GM12801 (cell line): ENCODE measurements around the gene S100A13.

Experiments used
- TF ChIP-seq, protein P1 (sequence below): IDR thresholded peaks from one replicate; pipeline ENCODE4 v1.5.1; 2011; ENCODE audit warnings: control low read depth; ENCODE audit not compliant: insufficient read length; ENCODE audit errors: extremely low read depth

The S100A13 gene

DNA sequence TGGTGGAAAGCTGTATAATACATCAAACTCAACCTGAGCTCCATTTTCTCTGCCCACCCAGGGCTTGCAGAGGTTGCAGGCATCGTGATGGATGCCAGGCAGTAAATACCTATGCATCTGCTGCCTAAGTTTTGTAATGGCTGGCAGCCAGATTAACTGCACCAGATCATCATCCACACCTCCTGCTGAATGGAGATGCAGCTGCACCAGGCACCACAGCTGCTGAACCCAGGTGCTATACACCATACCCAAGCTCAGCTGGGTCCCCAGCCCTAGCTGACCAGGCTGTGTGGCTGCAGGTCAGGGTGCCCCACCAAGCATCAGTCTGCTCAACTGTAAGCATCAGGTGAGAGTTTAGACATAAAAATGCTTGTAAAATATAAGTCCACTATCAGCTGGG is 24.5 kb upstream of the S100A13 start:
- TF ChIP-seq, protein P1, sequence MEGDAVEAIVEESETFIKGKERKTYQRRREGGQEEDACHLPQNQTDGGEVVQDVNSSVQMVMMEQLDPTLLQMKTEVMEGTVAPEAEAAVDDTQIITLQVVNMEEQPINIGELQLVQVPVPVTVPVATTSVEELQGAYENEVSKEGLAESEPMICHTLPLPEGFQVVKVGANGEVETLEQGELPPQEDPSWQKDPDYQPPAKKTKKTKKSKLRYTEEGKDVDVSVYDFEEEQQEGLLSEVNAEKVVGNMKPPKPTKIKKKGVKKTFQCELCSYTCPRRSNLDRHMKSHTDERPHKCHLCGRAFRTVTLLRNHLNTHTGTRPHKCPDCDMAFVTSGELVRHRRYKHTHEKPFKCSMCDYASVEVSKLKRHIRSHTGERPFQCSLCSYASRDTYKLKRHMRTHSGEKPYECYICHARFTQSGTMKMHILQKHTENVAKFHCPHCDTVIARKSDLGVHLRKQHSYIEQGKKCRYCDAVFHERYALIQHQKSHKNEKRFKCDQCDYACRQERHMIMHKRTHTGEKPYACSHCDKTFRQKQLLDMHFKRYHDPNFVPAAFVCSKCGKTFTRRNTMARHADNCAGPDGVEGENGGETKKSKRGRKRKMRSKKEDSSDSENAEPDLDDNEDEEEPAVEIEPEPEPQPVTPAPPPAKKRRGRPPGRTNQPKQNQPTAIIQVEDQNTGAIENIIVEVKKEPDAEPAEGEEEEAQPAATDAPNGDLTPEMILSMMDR, result no peak

DNA sequence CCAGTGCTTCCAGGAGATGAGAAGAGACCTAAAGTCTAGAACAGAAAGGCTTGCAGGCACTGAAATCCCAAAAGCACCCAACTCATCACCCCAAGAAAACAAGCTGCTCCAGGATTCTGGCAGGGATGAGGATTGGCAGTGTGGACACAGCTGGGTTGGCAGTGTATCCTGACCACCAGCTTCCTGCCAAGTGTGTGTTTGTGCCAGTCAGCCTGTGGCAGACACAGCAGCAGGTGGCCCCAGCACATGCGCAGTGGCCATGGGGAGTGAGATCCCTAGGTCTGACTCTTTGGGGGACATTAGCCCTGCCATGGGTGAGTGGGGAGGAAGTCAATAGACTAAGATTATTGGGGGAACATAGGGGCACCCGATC is 22.5 kb upstream of the S100A13 start:
- TF ChIP-seq, protein P1, result no peak

DNA sequence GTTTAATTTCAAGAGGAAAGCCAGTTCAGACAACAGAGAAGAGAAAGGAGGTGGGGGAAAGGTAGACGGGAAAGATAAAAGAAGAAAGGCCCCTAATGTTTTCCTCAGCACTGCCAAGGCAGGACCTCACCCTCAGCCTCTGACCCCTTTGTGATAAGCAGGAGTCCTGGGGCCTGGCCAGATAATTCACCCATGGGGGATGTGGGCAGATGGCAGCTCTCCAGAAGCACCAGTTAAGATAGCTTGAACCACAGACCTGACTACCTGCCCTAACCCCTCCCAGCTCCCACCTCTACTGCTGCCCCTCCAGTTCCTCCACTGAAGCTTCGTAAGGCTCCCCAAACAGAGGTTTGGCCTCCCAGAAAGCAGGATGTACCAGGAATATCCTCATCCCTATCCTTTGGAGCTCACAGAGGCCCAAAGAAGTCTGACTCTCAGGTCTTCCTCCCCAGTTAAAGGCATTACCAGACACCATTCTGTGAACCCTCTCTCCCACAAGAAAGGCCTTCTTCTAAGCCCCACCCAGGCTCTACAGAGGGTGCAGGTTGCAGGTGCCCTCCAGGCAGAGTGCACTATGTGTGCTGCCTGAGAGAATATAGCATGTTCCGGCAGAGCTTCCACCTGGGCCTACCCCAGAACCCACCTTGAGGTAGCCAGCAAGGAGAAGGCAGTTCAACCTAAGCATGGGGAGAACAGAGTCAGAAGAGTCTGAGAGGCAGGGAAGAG is 22.0 kb upstream of the S100A13 start:
- TF ChIP-seq, protein P1, result no peak

DNA sequence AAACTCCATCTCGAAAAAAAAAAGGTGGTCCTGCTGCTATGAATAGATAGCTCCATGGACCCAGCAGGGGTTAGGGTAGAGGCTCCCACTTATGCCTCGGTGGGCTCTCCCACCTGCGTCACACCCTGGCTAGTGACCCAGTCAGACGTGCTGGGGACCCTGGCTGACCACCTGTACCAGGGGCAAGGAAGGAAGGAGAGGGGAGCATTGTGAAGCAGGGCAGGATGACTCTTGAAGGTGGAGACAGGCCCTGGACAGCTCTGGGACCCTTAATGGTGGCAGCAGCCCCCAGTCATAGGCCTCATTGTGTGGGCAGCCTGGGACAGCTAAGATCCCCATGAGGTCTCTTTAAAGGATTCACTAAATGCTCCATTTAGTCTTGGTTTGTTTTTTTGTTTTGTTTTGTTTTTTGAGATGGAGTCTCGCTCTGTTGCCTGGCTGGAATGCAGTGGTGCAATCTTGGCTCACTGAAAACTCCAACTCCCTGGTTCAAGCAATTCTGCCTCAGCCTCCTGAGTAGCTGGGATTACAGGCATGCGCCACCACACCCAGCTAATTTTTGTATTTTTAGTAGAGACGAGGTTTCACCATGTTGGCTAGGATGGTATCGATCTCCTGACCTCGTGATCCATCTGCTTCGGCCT is 20.8 kb upstream of the S100A13 start:
- TF ChIP-seq, protein P1, result no peak

DNA sequence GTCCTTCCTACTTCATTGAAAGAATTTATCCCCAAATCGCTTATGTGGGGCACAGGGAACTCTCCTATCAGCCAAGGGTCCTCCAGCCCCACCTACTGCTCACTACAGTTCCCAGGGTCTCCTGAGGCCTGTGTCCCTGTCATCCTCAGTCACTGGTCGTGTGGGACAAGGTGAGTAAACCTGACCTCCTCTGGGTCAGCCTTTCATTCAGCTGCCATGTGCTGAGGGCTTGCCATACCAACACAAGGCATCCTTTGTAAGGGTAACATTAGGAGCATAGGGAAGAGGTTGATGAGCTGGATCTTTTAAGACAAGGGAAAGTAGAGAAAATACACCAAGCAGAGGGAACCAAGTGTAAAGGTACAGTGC is 20.0 kb upstream of the S100A13 start:
- TF ChIP-seq, protein P1, result no peak

DNA sequence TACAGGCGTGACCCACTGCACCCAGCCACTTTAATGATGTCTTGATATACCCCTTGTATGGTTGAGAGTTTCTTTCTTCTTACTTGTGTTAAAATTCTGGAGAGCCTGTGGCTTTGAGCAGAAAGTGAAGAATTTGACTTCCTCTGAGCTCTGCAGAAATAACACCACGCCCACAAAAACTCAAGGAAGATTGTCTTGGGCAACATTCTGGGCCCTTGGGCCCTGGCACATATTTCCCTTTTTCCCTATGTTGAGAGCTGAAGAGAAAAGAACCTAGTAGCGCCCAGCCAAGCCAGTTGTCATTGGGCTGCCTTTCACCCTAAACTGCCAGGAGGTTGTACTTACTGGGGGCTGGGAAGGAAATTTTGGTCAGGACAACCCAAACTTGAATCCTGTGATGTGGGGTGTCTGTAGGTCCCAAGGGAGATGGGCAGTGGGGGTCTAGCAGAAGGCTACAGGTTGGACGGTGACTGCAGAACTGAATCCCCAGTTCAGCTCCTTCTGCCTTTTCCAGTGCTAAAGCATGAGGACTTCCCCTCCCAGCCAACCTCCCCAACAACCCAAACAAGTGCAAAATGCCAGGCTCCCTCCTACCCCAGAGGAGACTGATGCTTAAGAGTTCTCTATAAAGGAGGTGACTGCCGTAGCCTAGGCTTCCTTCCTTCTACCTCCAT is 19.5 kb upstream of the S100A13 start:
- TF ChIP-seq, protein P1, result no peak

DNA sequence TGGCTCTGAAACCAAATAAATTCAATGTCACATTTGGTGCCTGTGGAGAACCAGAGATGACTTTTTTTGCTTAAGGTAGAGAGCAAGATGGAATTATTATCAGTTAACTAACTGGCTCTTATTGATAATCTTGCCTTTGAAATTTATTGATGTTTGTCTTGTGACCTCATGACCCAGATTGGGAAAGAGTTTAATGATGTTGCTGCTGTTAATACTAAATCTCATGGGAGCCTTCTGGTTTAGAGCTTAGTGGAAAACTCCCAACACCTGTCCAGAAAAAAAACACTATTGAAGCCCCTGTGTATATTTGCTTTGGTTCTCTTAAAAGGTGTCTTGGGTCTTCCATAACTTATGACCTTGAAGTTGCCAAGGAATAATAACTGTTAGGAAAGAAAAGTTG is 16.5 kb upstream of the S100A13 start:
- TF ChIP-seq, protein P1, result no peak
